GM12878 (cell line): Measurements from ENCODE around the gene GJA10. TPM values are rescaled to one million over a fixed set of nuclear protein-coding genes. Genes with fewer than 3 reads are reported as not detected.

Experiments
- ATAC-seq: fragments of 200-7000 bp; cut with Tn5 transposase; 3 replicates; pipeline ENCODE4 v1.9.1; 2020; ENCODE audit warnings: mild to moderate bottlenecking, moderate library complexity
- BruUV-seq: library from RNA; stranded (reverse); fragments of 400-500 nt; replicated peaks from 2 replicates; lab custom pipeline; 2021; lab: Mats Ljungman, UMichigan
- CTCF ChIA-PET: fragments of 300-600 bp; sonication (Branson Sonifier 250); formaldehyde crosslinking; extraction: SDS; loops from one replicate; lab custom pipeline; 2021; ENCODE audit warnings: inconsistent platforms; lab: Yijun Ruan, JAX
- POLR2A ChIA-PET: fragments of 350-600 bp; formaldehyde crosslinking; extraction: SDS; loops from one replicate; lab custom pipeline; 2021; ENCODE audit warnings: inconsistent platforms; lab: Charles Lee
- RAD21 ChIA-PET: fragments of 300-600 bp; sonication (Branson Sonifier 250); formaldehyde crosslinking; loops from one replicate; lab custom pipeline; 2023; ENCODE audit warnings: antibody characterized with exemption; ENCODE audit not compliant: unreplicated experiment; lab: Charles Lee
- SMC1A ChIA-PET: fragments of 300-600 bp; sonication (Branson Sonifier 250); formaldehyde crosslinking; loops from one replicate; lab custom pipeline; 2023; ENCODE audit not compliant: unreplicated experiment, uncharacterized antibody; lab: Charles Lee
- DNase-seq: peaks from one replicate; pipeline ENCODE4 v3.0.0-alpha.2; 2011; ENCODE audit warnings: low read depth, low spot score
- FAIRE-seq: peaks from 3 replicates; lab custom pipeline; 2011; peaks lifted over from hg19 to GRCh38; lab: Jason Lieb, UNC
- H2AFZ ChIP-seq: 2 replicates; pipeline ENCODE4 v1.6.0; 2011; ENCODE audit warnings: low read depth, low read length, control low read depth; ENCODE audit not compliant: control insufficient read depth
- H3K27ac ChIP-seq: 2 replicates; pipeline ENCODE4 v1.5.1; 2011; ENCODE audit warnings: control low read depth; ENCODE audit not compliant: control insufficient read depth, insufficient read depth
- H3K27me3 ChIP-seq, 2 experiments: replicated peaks in 1 of 2; 2 replicates each; pipeline versions ENCODE4 v1.6.0 to v1.6.1; 2011; ENCODE audit warnings: low read length in 1 of 2; ENCODE audit not compliant: control insufficient read depth in 2 of 2, insufficient read depth in 2 of 2
- H3K36me3 ChIP-seq, 2 experiments: 2 replicates each; pipeline ENCODE4 v1.5.1; 2011; ENCODE audit warnings: low read length in 1 of 2; ENCODE audit not compliant: control insufficient read depth in 2 of 2, insufficient read depth in 2 of 2
- H3K4me1 ChIP-seq: 2 replicates; pipeline ENCODE4 v1.6.1; 2011; ENCODE audit warnings: mild to moderate bottlenecking, low read length, moderate library complexity, mixed read lengths; ENCODE audit not compliant: control insufficient read depth, insufficient read depth
- H3K4me2 ChIP-seq: 2 replicates; pipeline ENCODE4 v1.6.0; 2011; ENCODE audit warnings: control low read depth; ENCODE audit not compliant: control insufficient read depth, insufficient read depth
- H3K4me3 ChIP-seq: fragments of 200-600 bp; sonication (generic); 2 replicates; pipeline ENCODE4 v1.5.1; 2016
- H3K79me2 ChIP-seq: 2 replicates; pipeline ENCODE4 v1.6.0; 2011; ENCODE audit warnings: low read length; ENCODE audit not compliant: control insufficient read depth, insufficient read depth
- H3K9ac ChIP-seq: 2 replicates; pipeline ENCODE4 v1.8.0; 2011; ENCODE audit warnings: low read length, control low read depth, mixed read lengths; ENCODE audit not compliant: control insufficient read depth, insufficient read depth
- H3K9me3 ChIP-seq: replicated peaks from 3 replicates; pipeline ENCODE4 v1.5.1; 2011; ENCODE audit warnings: mild to moderate bottlenecking, low read length; ENCODE audit not compliant: control insufficient read depth, insufficient read depth
- H4K20me1 ChIP-seq: 2 replicates; pipeline ENCODE4 v1.6.0; 2011; ENCODE audit not compliant: control insufficient read depth, insufficient read depth
- HDAC2 ChIP-seq: fragments of 200-600 bp; sonication (generic); IDR thresholded peaks from 2 replicates; pipeline ENCODE4 v1.6.1; 2017
- LARP7 ChIP-seq: fragments of 450-650 bp; IDR thresholded peaks from 2 replicates; pipeline ENCODE4 v1.6.1; 2017; ENCODE audit warnings: mild to moderate bottlenecking
- PAX8 ChIP-seq: fragments of 450-650 bp; IDR thresholded peaks from 2 replicates; pipeline ENCODE4 v1.6.1; 2017; ENCODE audit warnings: mild to moderate bottlenecking, moderate library complexity
- RCOR1 ChIP-seq: conservative IDR thresholded peaks from 2 replicates; pipeline ENCODE4 v1.6.1; 2012; ENCODE audit warnings: low read depth, low read length, improper control_type of control experiment
- SMAD5 ChIP-seq: IDR thresholded peaks from 2 replicates; pipeline ENCODE4 v1.6.1; 2016; ENCODE audit warnings: antibody characterized with exemption, low read depth
- SREBF1 ChIP-seq: IDR thresholded peaks from 2 replicates; pipeline ENCODE4 v1.6.1; 2012; ENCODE audit warnings: mild to moderate bottlenecking, low read length
- SREBF2 ChIP-seq: IDR thresholded peaks from 2 replicates; pipeline ENCODE4 v1.6.1; 2012; ENCODE audit warnings: mild to moderate bottlenecking, low read length
- SRF ChIP-seq, 2 experiments: IDR thresholded peaks; 2 replicates each; pipeline ENCODE4 v1.6.1; 2011; ENCODE audit warnings: low read depth in 2 of 2, low read length in 2 of 2, mild to moderate bottlenecking in 1 of 2, moderate library complexity in 1 of 2
- WRNIP1 ChIP-seq: IDR thresholded peaks from 2 replicates; pipeline ENCODE4 v1.6.1; 2011; ENCODE audit warnings: low read depth, low read length, improper control_type of control experiment, borderline replicate concordance
- YBX1 ChIP-seq: fragments of 450-650 bp; IDR thresholded peaks from 2 replicates; pipeline ENCODE4 v1.6.1; 2016; ENCODE audit warnings: antibody characterized with exemption
- ZNF207 ChIP-seq: fragments of 450-650 bp; IDR thresholded peaks from 2 replicates; pipeline ENCODE4 v1.6.1; 2014; ENCODE audit warnings: antibody characterized with exemption, mild to moderate bottlenecking, borderline replicate concordance
- ZSCAN29 ChIP-seq: fragments of 450-650 bp; IDR thresholded peaks from 2 replicates; pipeline ENCODE4 v1.6.1; 2017; ENCODE audit warnings: mild to moderate bottlenecking, moderate library complexity
- in situ Hi-C: fragments of 300-500 bp; cut with MboI; formaldehyde crosslinking; loops from 9 replicates; pipeline ENCODE4 v1.14.3; 2018; ENCODE audit warnings: mixed read lengths
- intact Hi-C: fragments of 100-400 bp; cut with micrococcal nuclease; formaldehyde crosslinking; loops from one replicate; pipeline ENCODE4 v1.14.2; 2022; ENCODE audit not compliant: unreplicated experiment
- polyA plus RNA-seq, 11 experiments: library from polyadenylated mRNA; depleted of rRNA in 4 of 11; unstranded in 6 of 11; stranded (reverse) in 5 of 11; fragments of >200 nt; fragmentation: Nextera tagmentation in 4 of 11; fragmentation: Illumina TruSeq in 1 of 11; extraction: Ambion mirVana in 4 of 11; extraction: Trizol in 1 of 11; gene quantifications; 1 replicate in 1 of 11; 2 replicates in 10 of 11; pipeline versions ENCODE4 v1.2.1 to v1.2.3, GENCODE V29; 2011 to 2016; ENCODE audit warnings: inconsistent platforms in 2 of 11, missing spikeins in 2 of 11, low read depth in 1 of 11
- total RNA-seq, 4 experiments: library from RNA; depleted of rRNA in 3 of 4; stranded (reverse); fragments of >200 nt in 3 of 4; fragmentation: Illumina TruSeq in 1 of 4; extraction: Trizol in 1 of 4; gene quantifications; 2 replicates each; pipeline versions ENCODE4 v1.2.1 to v1.2.3, GENCODE V29; 2013 to 2021
- TF ChIP-seq, protein P1 (sequence below): IDR thresholded peaks from 2 replicates; pipeline ENCODE4 v1.6.1; 2012; ENCODE audit warnings: low read length, inconsistent platforms
- TF ChIP-seq, protein P2 (sequence below): IDR thresholded peaks from 2 replicates; pipeline ENCODE4 v1.6.1; 2012; ENCODE audit warnings: improper control_type of control experiment, low read depth, low read length; ENCODE audit not compliant: insufficient replicate concordance
- TF ChIP-seq, protein P3 (sequence below): fragments of 450-650 bp; IDR thresholded peaks from 2 replicates; pipeline ENCODE4 v1.6.1; 2017; ENCODE audit warnings: antibody characterized with exemption, mild to moderate bottlenecking, moderate library complexity

The GJA10 gene
- total and polyA plus RNA-seq, 10 of the 15 experiments (the other 5 are each of a cell fraction or from before 2014, with no cell fraction given), result not detected

DNA sequence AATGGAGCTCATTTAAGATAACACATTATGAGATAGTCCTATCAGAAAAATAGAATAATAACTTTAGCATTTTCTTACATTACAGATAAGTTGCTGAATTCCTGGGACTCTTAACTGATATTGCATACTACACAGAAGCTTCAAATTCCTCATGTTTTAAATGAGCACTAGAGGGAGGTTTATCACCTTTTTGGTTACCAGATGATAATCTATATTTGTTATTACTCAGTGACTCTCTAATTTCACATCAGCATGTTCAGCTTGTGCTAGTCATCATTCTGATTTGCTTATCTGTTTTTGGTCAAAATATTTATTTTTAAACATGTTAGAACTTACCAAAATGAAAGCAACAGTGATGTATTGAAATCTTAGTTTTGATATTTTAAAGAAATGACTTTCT lies 20.5 kb upstream of the GJA10 start:
- no peak for FAIRE-seq
- in situ Hi-C loops, result no loop called here
- TF ChIP-seq SREBF1, result no peak
- TF ChIP-seq RCOR1, result no peak
- no peak for TF ChIP-seq SMAD5
- TF ChIP-seq, protein P1, sequence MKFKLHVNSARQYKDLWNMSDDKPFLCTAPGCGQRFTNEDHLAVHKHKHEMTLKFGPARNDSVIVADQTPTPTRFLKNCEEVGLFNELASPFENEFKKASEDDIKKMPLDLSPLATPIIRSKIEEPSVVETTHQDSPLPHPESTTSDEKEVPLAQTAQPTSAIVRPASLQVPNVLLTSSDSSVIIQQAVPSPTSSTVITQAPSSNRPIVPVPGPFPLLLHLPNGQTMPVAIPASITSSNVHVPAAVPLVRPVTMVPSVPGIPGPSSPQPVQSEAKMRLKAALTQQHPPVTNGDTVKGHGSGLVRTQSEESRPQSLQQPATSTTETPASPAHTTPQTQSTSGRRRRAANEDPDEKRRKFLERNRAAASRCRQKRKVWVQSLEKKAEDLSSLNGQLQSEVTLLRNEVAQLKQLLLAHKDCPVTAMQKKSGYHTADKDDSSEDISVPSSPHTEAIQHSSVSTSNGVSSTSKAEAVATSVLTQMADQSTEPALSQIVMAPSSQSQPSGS, result no peak
- TF ChIP-seq LARP7, result no peak
- TF ChIP-seq WRNIP1, result no peak
- no peak for TF ChIP-seq SREBF2
- no peak for TF ChIP-seq PAX8
- TF ChIP-seq HDAC2, result no peak
- TF ChIP-seq YBX1, result no peak
- TF ChIP-seq, protein P2, sequence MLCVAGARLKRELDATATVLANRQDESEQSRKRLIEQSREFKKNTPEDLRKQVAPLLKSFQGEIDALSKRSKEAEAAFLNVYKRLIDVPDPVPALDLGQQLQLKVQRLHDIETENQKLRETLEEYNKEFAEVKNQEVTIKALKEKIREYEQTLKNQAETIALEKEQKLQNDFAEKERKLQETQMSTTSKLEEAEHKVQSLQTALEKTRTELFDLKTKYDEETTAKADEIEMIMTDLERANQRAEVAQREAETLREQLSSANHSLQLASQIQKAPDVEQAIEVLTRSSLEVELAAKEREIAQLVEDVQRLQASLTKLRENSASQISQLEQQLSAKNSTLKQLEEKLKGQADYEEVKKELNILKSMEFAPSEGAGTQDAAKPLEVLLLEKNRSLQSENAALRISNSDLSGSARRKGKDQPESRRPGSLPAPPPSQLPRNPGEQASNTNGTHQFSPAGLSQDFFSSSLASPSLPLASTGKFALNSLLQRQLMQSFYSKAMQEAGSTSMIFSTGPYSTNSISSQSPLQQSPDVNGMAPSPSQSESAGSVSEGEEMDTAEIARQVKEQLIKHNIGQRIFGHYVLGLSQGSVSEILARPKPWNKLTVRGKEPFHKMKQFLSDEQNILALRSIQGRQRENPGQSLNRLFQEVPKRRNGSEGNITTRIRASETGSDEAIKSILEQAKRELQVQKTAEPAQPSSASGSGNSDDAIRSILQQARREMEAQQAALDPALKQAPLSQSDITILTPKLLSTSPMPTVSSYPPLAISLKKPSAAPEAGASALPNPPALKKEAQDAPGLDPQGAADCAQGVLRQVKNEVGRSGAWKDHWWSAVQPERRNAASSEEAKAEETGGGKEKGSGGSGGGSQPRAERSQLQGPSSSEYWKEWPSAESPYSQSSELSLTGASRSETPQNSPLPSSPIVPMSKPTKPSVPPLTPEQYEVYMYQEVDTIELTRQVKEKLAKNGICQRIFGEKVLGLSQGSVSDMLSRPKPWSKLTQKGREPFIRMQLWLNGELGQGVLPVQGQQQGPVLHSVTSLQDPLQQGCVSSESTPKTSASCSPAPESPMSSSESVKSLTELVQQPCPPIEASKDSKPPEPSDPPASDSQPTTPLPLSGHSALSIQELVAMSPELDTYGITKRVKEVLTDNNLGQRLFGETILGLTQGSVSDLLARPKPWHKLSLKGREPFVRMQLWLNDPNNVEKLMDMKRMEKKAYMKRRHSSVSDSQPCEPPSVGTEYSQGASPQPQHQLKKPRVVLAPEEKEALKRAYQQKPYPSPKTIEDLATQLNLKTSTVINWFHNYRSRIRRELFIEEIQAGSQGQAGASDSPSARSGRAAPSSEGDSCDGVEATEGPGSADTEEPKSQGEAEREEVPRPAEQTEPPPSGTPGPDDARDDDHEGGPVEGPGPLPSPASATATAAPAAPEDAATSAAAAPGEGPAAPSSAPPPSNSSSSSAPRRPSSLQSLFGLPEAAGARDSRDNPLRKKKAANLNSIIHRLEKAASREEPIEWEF, result no peak
- TF ChIP-seq, protein P3, sequence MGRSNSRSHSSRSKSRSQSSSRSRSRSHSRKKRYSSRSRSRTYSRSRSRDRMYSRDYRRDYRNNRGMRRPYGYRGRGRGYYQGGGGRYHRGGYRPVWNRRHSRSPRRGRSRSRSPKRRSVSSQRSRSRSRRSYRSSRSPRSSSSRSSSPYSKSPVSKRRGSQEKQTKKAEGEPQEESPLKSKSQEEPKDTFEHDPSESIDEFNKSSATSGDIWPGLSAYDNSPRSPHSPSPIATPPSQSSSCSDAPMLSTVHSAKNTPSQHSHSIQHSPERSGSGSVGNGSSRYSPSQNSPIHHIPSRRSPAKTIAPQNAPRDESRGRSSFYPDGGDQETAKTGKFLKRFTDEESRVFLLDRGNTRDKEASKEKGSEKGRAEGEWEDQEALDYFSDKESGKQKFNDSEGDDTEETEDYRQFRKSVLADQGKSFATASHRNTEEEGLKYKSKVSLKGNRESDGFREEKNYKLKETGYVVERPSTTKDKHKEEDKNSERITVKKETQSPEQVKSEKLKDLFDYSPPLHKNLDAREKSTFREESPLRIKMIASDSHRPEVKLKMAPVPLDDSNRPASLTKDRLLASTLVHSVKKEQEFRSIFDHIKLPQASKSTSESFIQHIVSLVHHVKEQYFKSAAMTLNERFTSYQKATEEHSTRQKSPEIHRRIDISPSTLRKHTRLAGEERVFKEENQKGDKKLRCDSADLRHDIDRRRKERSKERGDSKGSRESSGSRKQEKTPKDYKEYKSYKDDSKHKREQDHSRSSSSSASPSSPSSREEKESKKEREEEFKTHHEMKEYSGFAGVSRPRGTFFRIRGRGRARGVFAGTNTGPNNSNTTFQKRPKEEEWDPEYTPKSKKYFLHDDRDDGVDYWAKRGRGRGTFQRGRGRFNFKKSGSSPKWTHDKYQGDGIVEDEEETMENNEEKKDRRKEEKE, result no peak
- no peak for TF ChIP-seq ZSCAN29
- no peak for TF ChIP-seq ZNF207
- no peak for TF ChIP-seq SRF (IDR thresholded peaks at IDR 0.05; ENCODE audit: low read depth in 2 of 2, low read length in 2 of 2)

More for the DNA sequence above, 20.5 kb upstream of the GJA10 start:
- intact Hi-C loops, result no loop called here
- no peak overlapping the region for H3K27ac ChIP-seq
- H3K4me2 ChIP-seq, result no peak overlapping the region
- H3K9me3 ChIP-seq, result no peaks in the 10 kb centered on the region
- H3K27me3 ChIP-seq, result no peaks in the 10 kb centered on the region
- no peak overlapping the region for H3K4me3 ChIP-seq
- no peaks in the 10 kb centered on the region for H4K20me1 ChIP-seq
- SMC1A ChIA-PET, result no interaction called here
- POLR2A ChIA-PET, result interaction anchor here (1.1 kb wide), 1 partner anchor 45 kb away, joined by 3 read pairs; no protein-coding TSS in a partner anchor
- H3K9ac ChIP-seq, result no peak overlapping the region
- no peaks in the 10 kb centered on the region for H3K79me2 ChIP-seq
- H3K4me1 ChIP-seq, result no peaks in the 10 kb centered on the region
- no peak overlapping the region for H2AFZ ChIP-seq
- RAD21 ChIA-PET, result interaction anchor here (1.4 kb wide), 1 partner anchor 45 kb away, joined by 3 read pairs; the partner anchor contains the start of gene CASP8AP2
- CTCF ChIA-PET, result interaction anchor here (0.9 kb wide), 1 partner anchor 414 kb away, joined by 3 read pairs; no protein-coding TSS in a partner anchor
- DNase-seq (no peak), ATAC-seq (no peak)
- H3K36me3 ChIP-seq, result peaks cover 0 to 15% of the 10 kb centered on the region in 2 experiments
- no TSS peak for BruUV-seq
